OCI-LY7 (cell line): ENCODE data around the gene MEGF6. TPM values are rescaled to one million over a fixed set of nuclear protein-coding genes. Genes with fewer than 3 reads are reported as not detected.

Source experiments
- BruUV-seq: library from RNA; stranded (reverse); fragments of 400-500 nt; replicated peaks from 2 replicates; lab custom pipeline; 2021; lab: Mats Ljungman, UMichigan
- CTCF ChIA-PET: fragments of 300-600 bp; sonication (Branson Sonifier 250); formaldehyde crosslinking; loops from one replicate; lab custom pipeline; 2022; ENCODE audit warnings: antibody characterized with exemption; ENCODE audit not compliant: unreplicated experiment; lab: Charles Lee
- POLR2A ChIA-PET: fragments of 300-600 bp; sonication (Branson Sonifier 250); formaldehyde crosslinking; loops from one replicate; lab custom pipeline; 2022; ENCODE audit warnings: antibody characterized with exemption; lab: Charles Lee
- DNase-seq: peaks from one replicate; pipeline ENCODE4 v3.0.0-alpha.2; 2015; ENCODE audit warnings: low spot score
- H2AFZ ChIP-seq: fragments of 200-600 bp; sonication (generic), shearing (Covaris generic); 2 replicates; pipeline ENCODE4 v1.6.1; 2014; ENCODE audit warnings: mild to moderate bottlenecking, antibody characterized with exemption, low read length, moderate library complexity
- H3K27ac ChIP-seq: fragments of 200-600 bp; sonication (generic); 2 replicates; pipeline ENCODE4 v1.5.1; 2014; ENCODE audit warnings: mixed run types, low read depth, mild to moderate bottlenecking, moderate library complexity, low read length, inconsistent platforms; ENCODE audit not compliant: poor library complexity, severe bottlenecking
- H3K36me3 ChIP-seq: fragments of 200-600 bp; sonication (generic); 2 replicates; pipeline ENCODE4 v1.6.1; 2014; ENCODE audit warnings: mild to moderate bottlenecking, antibody characterized with exemption, low read length, moderate library complexity, mixed read lengths; ENCODE audit not compliant: insufficient read depth
- H3K4me1 ChIP-seq: fragments of 200-600 bp; sonication (generic); 2 replicates; pipeline ENCODE4 v1.5.1; 2014; ENCODE audit warnings: mild to moderate bottlenecking, low read length; ENCODE audit not compliant: insufficient read depth, poor library complexity, severe bottlenecking
- H3K4me2 ChIP-seq: fragments of 200-600 bp; sonication (generic); 2 replicates; pipeline ENCODE4 v1.6.1; 2014; ENCODE audit warnings: mild to moderate bottlenecking, low read length
- H3K4me3 ChIP-seq: fragments of 200-600 bp; sonication (generic); 2 replicates; pipeline ENCODE4 v1.5.1; 2014; ENCODE audit warnings: mild to moderate bottlenecking, low read depth, low read length; ENCODE audit not compliant: poor library complexity, severe bottlenecking
- H3K79me2 ChIP-seq: fragments of 200-600 bp; sonication (generic); 2 replicates; pipeline ENCODE4 v1.6.1; 2016; ENCODE audit warnings: low read depth, mild to moderate bottlenecking, low read length, moderate library complexity, mixed read lengths; ENCODE audit not compliant: insufficient read depth
- H3K9me2 ChIP-seq: fragments of 200-600 bp; sonication (generic); 2 replicates; pipeline ENCODE4 v1.6.1; 2016; ENCODE audit warnings: mild to moderate bottlenecking, low read length, mixed read lengths; ENCODE audit not compliant: insufficient read depth
- H3K9me3 ChIP-seq: fragments of 200-600 bp; sonication (generic); 2 replicates; pipeline ENCODE4 v1.6.1; 2014; ENCODE audit warnings: mild to moderate bottlenecking, mixed run types, low read length, mixed read lengths
- H4K20me1 ChIP-seq: fragments of 200-600 bp; sonication (generic); 2 replicates; pipeline ENCODE4 v1.6.1; 2014; ENCODE audit warnings: mild to moderate bottlenecking, antibody characterized with exemption, low read length, moderate library complexity, mixed read lengths; ENCODE audit not compliant: insufficient read depth
- CTCF ChIP-seq: fragments of 200-600 bp; sonication (generic); conservative IDR thresholded peaks from 2 replicates; pipeline ENCODE4 v1.5.1; 2014; ENCODE audit warnings: mild to moderate bottlenecking, antibody characterized with exemption, low read length, moderate library complexity, mixed read lengths
- EZH2phosphoT487 ChIP-seq: fragments of 200-600 bp; sonication (generic); IDR thresholded peaks from 2 replicates; pipeline ENCODE4 v1.6.1; 2018; ENCODE audit warnings: low read depth, borderline replicate concordance, mild to moderate bottlenecking, mixed run types, antibody characterized with exemption, low read length, moderate library complexity, mixed read lengths
- intact Hi-C: fragments of 100-400 bp; cut with micrococcal nuclease; formaldehyde crosslinking; loops from one replicate; pipeline ENCODE4 v1.10.0; 2022; ENCODE audit not compliant: unreplicated experiment
- total RNA-seq, 2 experiments: library from RNA; depleted of rRNA in 1 of 2; stranded (reverse); fragments of >200 nt in 1 of 2; shearing (Covaris generic) in 1 of 2; gene quantifications; 2 replicates each; pipeline ENCODE4 v1.2.3, GENCODE V29; 2014 to 2022

Gene MEGF6
- total RNA-seq, 2 experiments from 2014 or later: 0.15 to 0.32 TPM

- CTCF ChIA-PET: no interaction called here
- no peak for TF ChIP-seq CTCF
- TF ChIP-seq EZH2phosphoT487: no peak
- intact Hi-C loops: no loop called here
- no peaks in the 10 kb centered on the region for H3K9me3 ChIP-seq
- no peak overlapping the region for H2AFZ ChIP-seq
- peaks cover 12% of the 10 kb centered on the region for H3K4me1 ChIP-seq
- no peak for DNase-seq
- H3K9me2 ChIP-seq: no peaks in the 10 kb centered on the region
- no peak overlapping the region for H3K4me3 ChIP-seq
- H3K79me2 ChIP-seq: no peaks in the 10 kb centered on the region
- no peak overlapping the region for H3K4me2 ChIP-seq
- H4K20me1 ChIP-seq: no peaks in the 10 kb centered on the region
- H3K27ac ChIP-seq: no peak overlapping the region
- no TSS peak for BruUV-seq
- POLR2A ChIA-PET: no interaction called here
- peaks cover 29% of the 10 kb centered on the region; the same call in 1 of the 2 replicates for H3K36me3 ChIP-seq
Measured at GRCh38 chr1:3645666-3646355, 34.5 kb upstream of the MEGF6 start.

- Histone ChIP-seq H3K9me3 (no peaks in the 10 kb centered on the region), H4K20me1 (no peaks in the 10 kb centered on the region), H3K9me2 (no peaks in the 10 kb centered on the region), H2AFZ (no peak overlapping the region), H3K4me3 (no peak overlapping the region), H3K4me1 (peaks cover 12% of the 10 kb centered on the region), H3K4me2 (no peak overlapping the region), H3K79me2 (no peaks in the 10 kb centered on the region), H3K27ac (no peak overlapping the region), H3K36me3 (peaks cover 29% of the 10 kb centered on the region; the same call in 1 of the 2 replicates)
- intact Hi-C loops: no loop called here
- no TSS peak for BruUV-seq
- POLR2A ChIA-PET: no interaction called here
- CTCF ChIA-PET: no interaction called here
- TF ChIP-seq EZH2phosphoT487 (no peak), CTCF (no peak)
- DNase-seq: no peak
Measured at GRCh38 chr1:3645247-3645646, 33.9 kb upstream of the MEGF6 start.

- Histone ChIP-seq H2AFZ (no peak overlapping the region), H3K9me3 (no peaks in the 10 kb centered on the region), H3K9me2 (no peaks in the 10 kb centered on the region), H3K27ac (no peak overlapping the region), H3K36me3 (peaks cover 29% of the 10 kb centered on the region; the same call in 1 of the 2 replicates), H3K4me1 (peaks cover 12% of the 10 kb centered on the region), H4K20me1 (no peaks in the 10 kb centered on the region), H3K4me2 (no peak overlapping the region), H3K4me3 (no peak overlapping the region), H3K79me2 (no peaks in the 10 kb centered on the region)
- no peak for DNase-seq
- BruUV-seq: no TSS peak
- POLR2A ChIA-PET: no interaction called here
- TF ChIP-seq CTCF (no peak), EZH2phosphoT487 (no peak)
- CTCF ChIA-PET: no interaction called here
- intact Hi-C loops: no loop called here
Measured at GRCh38 chr1:3644273-3644672, 33.0 kb upstream of the MEGF6 start.
